Activated CD4-positive, alpha-beta T cell treated with anti-CD3 and anti-CD28 coated beads for 36 hours (primary cell): ENCODE measurements around the gene CLINT1. TPM values are rescaled to one million over a fixed set of nuclear protein-coding genes. Genes with fewer than 3 reads are reported as not detected.

Experiments
- ATAC-seq: fragments of 200-7000 bp; cut with Tn5 transposase; one replicate; pipeline ENCODE4 v1.10.0; 2021; ENCODE audit warnings: mild to moderate bottlenecking, moderate library complexity
- CTCF ChIA-PET: fragments of 350-600 bp; sonication (Branson Sonifier 250); formaldehyde crosslinking; loops from one replicate; lab custom pipeline; 2021; ENCODE audit warnings: antibody characterized with exemption; lab: Charles Lee
- POLR2A ChIA-PET: fragments of 350-600 bp; sonication (Branson Sonifier 250); formaldehyde crosslinking; loops from one replicate; lab custom pipeline; 2021; ENCODE audit warnings: antibody characterized with exemption, inconsistent platforms; lab: Charles Lee
- DNase-seq: peaks from one replicate; pipeline ENCODE4 v3.0.0-alpha.2; 2020
- H3K27ac Mint-ChIP-seq: one replicate; pipeline ENCODE4 v1.8.0; 2021; ENCODE audit warnings: mixed read lengths
- H3K27me3 Mint-ChIP-seq: one replicate; pipeline ENCODE4 v1.8.0; 2021; ENCODE audit warnings: mixed read lengths
- H3K36me3 Mint-ChIP-seq: one replicate; pipeline ENCODE4 v1.8.0; 2021; ENCODE audit warnings: low read depth, mixed read lengths
- H3K4me1 Mint-ChIP-seq: one replicate; pipeline ENCODE4 v1.8.0; 2021; ENCODE audit warnings: mixed read lengths
- H3K4me3 Mint-ChIP-seq: one replicate; pipeline ENCODE4 v1.8.0; 2021; ENCODE audit warnings: mild to moderate bottlenecking, moderate library complexity, mixed read lengths
- H3K9me3 Mint-ChIP-seq: one replicate; pipeline ENCODE4 v1.8.0; 2021; ENCODE audit warnings: low read depth, mixed read lengths
- intact Hi-C, 2 experiments: fragments of 100-400 bp; cut with DNase I in 1 of 2; cut with micrococcal nuclease in 1 of 2; formaldehyde crosslinking; loops; one replicate each; pipeline versions ENCODE4 v1.14.2 to v1.15.1; 2022 to 2024; cut with DNase I, micrococcal nuclease
- total RNA-seq, 2 experiments: library from RNA; stranded (reverse); gene quantifications; one replicate each; pipeline ENCODE4 v1.2.3, GENCODE V29; 2021

Gene CLINT1
- total RNA-seq, 2 experiments from 2014 or later: 59.0 to 69.0 TPM

GRCh38 chr5:157820593-157821252 lies 38.2 kb downstream of the CLINT1 start:
- H3K9me3 Mint-ChIP-seq: peaks cover 4% of the 10 kb centered on the region
- no peaks in the 10 kb centered on the region for H3K27me3 Mint-ChIP-seq
- ATAC-seq: no peak
- intact Hi-C loops: loop anchor here (1.0 to 5.0 kb wide), 4 partner anchors 37 to 128 kb away; partner anchors contain the start of gene CLINT1 (in 2 of the 2)
- POLR2A ChIA-PET: no interaction called here
- peaks cover 17% of the 10 kb centered on the region for H3K36me3 Mint-ChIP-seq
- DNase-seq: peak; percentile 42
- peaks cover 38% of the 10 kb centered on the region for H3K4me1 Mint-ChIP-seq
- H3K4me3 Mint-ChIP-seq: no peak overlapping the region
- CTCF ChIA-PET: interaction anchor here (0.6 to 2.2 kb wide), 10 partner anchors 10 to 174 kb away, joined by 3 to 12 read pairs (median 4); no protein-coding TSS in a partner anchor
- no peak overlapping the region for H3K27ac Mint-ChIP-seq

DNA sequence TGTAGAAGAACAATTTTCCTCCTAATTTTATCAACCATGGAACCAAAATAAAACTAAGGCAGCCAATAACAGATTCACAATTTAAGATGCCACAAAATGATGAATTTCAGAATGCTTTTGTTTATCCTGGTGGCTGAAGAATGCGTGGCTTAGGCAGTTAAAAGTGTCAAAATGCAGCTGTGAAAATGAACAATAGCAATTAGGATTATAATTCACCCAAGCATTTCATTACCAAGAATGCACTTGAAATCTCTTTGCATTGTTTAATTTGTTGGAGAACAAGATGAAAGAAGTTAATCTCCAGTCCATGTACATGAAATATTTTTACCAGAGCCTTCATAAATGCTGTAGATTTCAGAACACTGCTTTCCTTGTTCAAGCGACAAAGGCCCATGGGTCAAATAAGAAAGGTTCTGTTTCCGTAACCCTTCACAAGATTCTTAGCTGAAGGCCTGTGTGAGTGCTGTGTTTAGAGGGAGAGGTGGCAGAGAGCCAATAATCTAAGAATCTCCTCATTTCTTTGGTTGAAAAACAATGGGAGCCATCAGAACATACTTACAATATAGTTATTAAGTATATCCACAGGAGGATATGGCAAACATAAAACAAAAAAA lies 39.3 kb downstream of the CLINT1 start:
- no peaks in the 10 kb centered on the region for H3K27me3 Mint-ChIP-seq
- ChIA-PET CTCF (interaction anchor here (0.7 to 3.2 kb wide), 15 partner anchors 9 to 264 kb away, joined by 3 to 14 read pairs (median 4); no protein-coding TSS in a partner anchor), POLR2A (no interaction called here)
- no peak for DNase-seq
- intact Hi-C loops: loop anchor here (1.0 to 5.0 kb wide), 4 partner anchors 38 to 129 kb away; partner anchors contain the start of gene CLINT1 (in 2 of the 2)
- no peak overlapping the region for H3K4me3 Mint-ChIP-seq
- H3K9me3 Mint-ChIP-seq: peaks cover 4% of the 10 kb centered on the region
- peaks cover 33% of the 10 kb centered on the region for H3K4me1 Mint-ChIP-seq
- H3K27ac Mint-ChIP-seq: no peak overlapping the region
- ATAC-seq: no peak
- peaks cover 17% of the 10 kb centered on the region for H3K36me3 Mint-ChIP-seq

DNA sequence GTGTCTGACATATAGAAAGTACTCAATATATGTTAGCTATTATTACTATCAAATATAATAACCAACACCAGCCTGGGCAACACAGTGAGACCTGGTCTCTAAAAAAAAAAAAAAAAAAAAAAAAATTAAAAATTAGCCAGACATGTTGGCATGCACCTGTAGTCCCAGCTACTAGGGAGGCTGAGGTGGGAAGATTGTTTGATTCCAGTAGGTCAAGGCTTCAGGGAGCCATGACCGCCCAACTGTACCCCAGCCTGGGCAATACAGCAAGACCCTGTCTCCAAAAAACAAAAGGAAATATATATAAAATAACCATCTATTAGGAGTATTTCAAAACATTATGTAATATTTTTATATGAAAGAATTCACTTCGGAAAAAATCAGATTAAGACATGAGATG lies 40.6 kb downstream of the CLINT1 start:
- no peaks in the 10 kb centered on the region for H3K27me3 Mint-ChIP-seq
- ChIA-PET POLR2A (no interaction called here), CTCF (interaction anchor here (0.6 to 3.2 kb wide), 10 partner anchors 10 to 176 kb away, joined by 3 to 50 read pairs (median 9); partner anchors contain the start of gene LSM11)
- ATAC-seq (no peak), DNase-seq (no peak)
- H3K9me3 Mint-ChIP-seq: peaks cover 4% of the 10 kb centered on the region
- H3K4me3 Mint-ChIP-seq: no peak overlapping the region
- no peak overlapping the region for H3K27ac Mint-ChIP-seq
- peaks cover 29% of the 10 kb centered on the region for H3K4me1 Mint-ChIP-seq
- intact Hi-C loops: no loop called here
- H3K36me3 Mint-ChIP-seq: peaks cover 20% of the 10 kb centered on the region

- Mint-ChIP-seq H3K36me3 (peaks cover 24% of the 10 kb centered on the region), H3K4me1 (peaks cover 29% of the 10 kb centered on the region), H3K27ac (no peak overlapping the region), H3K27me3 (no peaks in the 10 kb centered on the region), H3K4me3 (no peak overlapping the region), H3K9me3 (peaks cover 4% of the 10 kb centered on the region)
- intact Hi-C loops: loop anchor here in 1 of 2 experiments (1.0 kb wide), 1 partner anchor 100 kb away; no protein-coding TSS in a partner anchor
- no peak for ATAC-seq
- ChIA-PET POLR2A (no interaction called here), CTCF (interaction anchor here (0.6 to 3.2 kb wide), 16 partner anchors 9 to 257 kb away, joined by 3 to 50 read pairs (median 7); partner anchors contain the start of gene LSM11)
- no peak for DNase-seq
Observed at GRCh38 chr5:157817928-157818327, 41.0 kb downstream of the CLINT1 start.

- ChIA-PET CTCF (interaction anchor here (0.6 to 3.2 kb wide), 23 partner anchors 9 to 258 kb away, joined by 3 to 50 read pairs (median 5); no protein-coding TSS in a partner anchor), POLR2A (no interaction called here)
- Mint-ChIP-seq H3K4me3 (no peak overlapping the region), H3K4me1 (peaks cover 27% of the 10 kb centered on the region), H3K27me3 (no peaks in the 10 kb centered on the region), H3K9me3 (peaks cover 3% of the 10 kb centered on the region), H3K36me3 (peaks cover 24% of the 10 kb centered on the region), H3K27ac (no peak overlapping the region)
- ATAC-seq (no peak), DNase-seq (no peak)
- intact Hi-C loops: loop anchor here in 1 of 2 experiments (1.0 kb wide), 1 partner anchor 101 kb away; no protein-coding TSS in a partner anchor
Observed at GRCh38 chr5:157817387-157817702, 41.6 kb downstream of the CLINT1 start.

DNA sequence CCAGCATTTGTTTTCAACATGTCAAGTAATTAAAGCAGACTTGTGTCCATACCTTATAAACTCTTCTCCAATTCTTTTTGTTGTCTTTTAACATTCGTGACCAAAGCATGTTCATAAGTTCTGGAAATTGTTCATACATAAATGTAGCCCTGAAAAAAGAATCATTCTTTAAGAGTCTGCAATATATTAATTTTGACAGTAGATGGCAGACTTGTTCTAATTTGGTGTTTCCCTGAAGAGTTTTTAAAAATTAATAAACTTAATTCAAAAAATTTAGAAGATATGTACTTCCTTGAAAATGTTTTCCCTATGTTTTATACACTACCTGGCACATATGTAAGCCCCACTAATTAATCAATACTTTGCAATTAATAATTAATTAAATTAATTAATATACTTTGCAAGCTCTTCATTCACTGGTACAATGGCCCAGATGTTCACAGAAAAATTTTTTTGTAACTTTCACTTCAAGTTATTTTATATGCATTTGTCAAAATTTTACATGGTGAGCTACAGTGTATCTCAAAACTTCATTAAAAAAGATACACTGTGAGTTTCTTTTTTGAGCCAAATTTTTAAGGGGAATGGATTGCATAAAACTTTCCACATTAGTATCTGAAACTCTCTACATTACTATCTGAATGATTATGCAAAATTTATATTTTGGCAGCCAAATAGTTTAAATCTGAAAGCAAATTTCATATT lies 42.1 kb downstream of the CLINT1 start:
- no peak overlapping the region for H3K4me3 Mint-ChIP-seq
- no peaks in the 10 kb centered on the region for H3K27me3 Mint-ChIP-seq
- DNase-seq (no peak), ATAC-seq (no peak)
- peaks cover 24% of the 10 kb centered on the region for H3K36me3 Mint-ChIP-seq
- H3K4me1 Mint-ChIP-seq: peaks cover 21% of the 10 kb centered on the region
- CTCF ChIA-PET: interaction anchor here (0.6 to 3.2 kb wide), 23 partner anchors 9 to 258 kb away, joined by 3 to 50 read pairs (median 5); no protein-coding TSS in a partner anchor
- intact Hi-C loops: loop anchor here (1.0 kb wide), 3 partner anchors 101 to 178 kb away; no protein-coding TSS in a partner anchor
- POLR2A ChIA-PET: no interaction called here
- H3K27ac Mint-ChIP-seq: no peak overlapping the region
- H3K9me3 Mint-ChIP-seq: peaks cover 1% of the 10 kb centered on the region

GRCh38 chr5:157812086-157812485 lies 46.9 kb downstream of the CLINT1 start:
- CTCF ChIA-PET: interaction anchor here (0.6 to 4.0 kb wide), 7 partner anchors 19 to 344 kb away, joined by 3 to 28 read pairs (median 4); no protein-coding TSS in a partner anchor
- intact Hi-C loops: no loop called here
- no peak overlapping the region for H3K27ac Mint-ChIP-seq
- peaks cover 37% of the 10 kb centered on the region for H3K36me3 Mint-ChIP-seq
- no peaks in the 10 kb centered on the region for H3K4me1 Mint-ChIP-seq
- POLR2A ChIA-PET: interaction anchor here (0.9 kb wide), 1 partner anchor 111 kb away, joined by 4 read pairs; no protein-coding TSS in a partner anchor
- ATAC-seq: no peak
- DNase-seq: no peak
- H3K9me3 Mint-ChIP-seq: no peaks in the 10 kb centered on the region
- no peak overlapping the region for H3K4me3 Mint-ChIP-seq
- H3K27me3 Mint-ChIP-seq: no peaks in the 10 kb centered on the region

- H3K27ac Mint-ChIP-seq: no peak overlapping the region
- CTCF ChIA-PET: interaction anchor here (0.9 to 2.8 kb wide), 2 partner anchors 10 to 20 kb away, joined by 3 to 14 read pairs; no protein-coding TSS in a partner anchor
- no peak for DNase-seq
- POLR2A ChIA-PET: no interaction called here
- no peak overlapping the region for H3K4me3 Mint-ChIP-seq
- no peaks in the 10 kb centered on the region for H3K27me3 Mint-ChIP-seq
- no peak for ATAC-seq
- intact Hi-C loops: no loop called here
- H3K9me3 Mint-ChIP-seq: no peaks in the 10 kb centered on the region
- H3K36me3 Mint-ChIP-seq: peaks cover 39% of the 10 kb centered on the region
- no peaks in the 10 kb centered on the region for H3K4me1 Mint-ChIP-seq
Observed at GRCh38 chr5:157808043-157808442, 50.9 kb downstream of the CLINT1 start.

DNA sequence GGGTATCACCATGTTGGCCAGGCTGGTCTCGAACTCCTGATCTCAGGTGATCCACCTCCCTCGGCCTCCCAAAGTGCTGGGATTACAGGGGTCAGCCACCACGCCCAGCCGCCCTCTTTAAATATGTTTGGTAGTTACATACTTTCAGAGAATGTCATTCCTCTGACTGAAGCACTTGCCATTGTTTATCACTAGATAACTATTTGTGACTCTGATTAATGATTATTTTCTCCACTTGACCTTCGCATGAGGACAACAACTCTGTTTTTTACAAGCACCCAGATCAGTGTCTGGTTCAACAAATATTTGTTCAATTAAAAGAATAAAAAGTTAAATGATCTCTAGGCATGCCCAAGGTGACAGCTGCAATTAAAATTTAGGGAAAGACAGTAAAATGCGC lies 56.2 kb downstream of the CLINT1 start:
- Mint-ChIP-seq H3K9me3 (no peaks in the 10 kb centered on the region), H3K27ac (no peak overlapping the region), H3K36me3 (peaks cover 25% of the 10 kb centered on the region), H3K4me1 (no peaks in the 10 kb centered on the region), H3K27me3 (no peaks in the 10 kb centered on the region), H3K4me3 (no peak overlapping the region)
- ChIA-PET POLR2A (no interaction called here), CTCF (no interaction called here)
- no peak for ATAC-seq
- intact Hi-C loops: no loop called here
- DNase-seq: no peak

DNA sequence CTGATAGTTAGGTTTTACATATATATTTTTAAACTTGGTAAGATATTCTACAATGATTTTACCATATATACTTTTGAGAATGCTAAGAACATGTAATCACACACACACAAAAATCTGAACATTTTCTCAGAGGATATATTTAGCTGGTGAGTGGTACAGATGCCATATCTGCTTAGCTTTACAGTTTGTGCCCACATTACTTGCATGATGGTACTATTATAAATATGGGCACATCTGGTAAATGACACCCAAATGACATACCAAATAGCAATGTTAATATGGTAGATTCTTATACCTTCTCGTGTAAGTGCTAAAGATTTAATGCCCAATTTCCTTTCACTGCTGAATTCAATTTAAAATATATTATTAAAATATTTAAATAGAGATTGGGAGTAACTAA lies 58.8 kb downstream of the CLINT1 start:
- Mint-ChIP-seq H3K36me3 (peaks cover 18% of the 10 kb centered on the region), H3K4me3 (no peak overlapping the region), H3K27me3 (no peaks in the 10 kb centered on the region), H3K9me3 (no peaks in the 10 kb centered on the region), H3K27ac (no peak overlapping the region), H3K4me1 (no peaks in the 10 kb centered on the region)
- ChIA-PET POLR2A (no interaction called here), CTCF (interaction anchor here (1.4 to 1.6 kb wide), 2 partner anchors 38 to 196 kb away, joined by 3 to 4 read pairs; no protein-coding TSS in a partner anchor)
- intact Hi-C loops: no loop called here
- DNase-seq (no peak), ATAC-seq (no peak)

GRCh38 chr5:157799578-157799977 lies 59.4 kb downstream of the CLINT1 start:
- no peaks in the 10 kb centered on the region for H3K9me3 Mint-ChIP-seq
- peaks cover 18% of the 10 kb centered on the region for H3K36me3 Mint-ChIP-seq
- H3K4me3 Mint-ChIP-seq: no peak overlapping the region
- ATAC-seq (no peak), DNase-seq (no peak)
- ChIA-PET POLR2A (no interaction called here), CTCF (no interaction called here)
- H3K27me3 Mint-ChIP-seq: no peaks in the 10 kb centered on the region
- intact Hi-C loops: no loop called here
- H3K27ac Mint-ChIP-seq: no peak overlapping the region
- no peaks in the 10 kb centered on the region for H3K4me1 Mint-ChIP-seq
